Measurements from ENCODE around the gene FAIM2.

FAIM2 gene

DNA sequence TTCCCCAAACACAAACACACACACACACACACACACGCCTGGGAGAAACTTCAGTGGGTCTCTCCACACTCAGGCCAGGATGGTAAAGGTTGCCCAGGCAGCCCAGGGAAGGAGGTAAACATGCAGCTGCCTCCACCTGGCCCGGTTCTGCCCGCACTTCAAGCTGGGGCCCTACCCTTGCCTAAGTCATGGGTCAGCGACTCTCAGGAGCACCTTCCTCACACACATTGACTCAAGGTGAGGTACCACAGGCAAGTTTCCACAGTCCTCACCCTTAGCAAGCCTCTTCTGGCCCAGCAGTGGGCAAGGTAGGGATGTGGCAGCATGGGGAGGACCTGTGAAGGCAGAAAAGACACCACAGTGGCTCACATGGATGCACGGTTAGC, 14.1 kb upstream of the FAIM2 start:
- no peak overlapping the region for H3K4me3 ChIP-seq (ENCODE audit: low read length)
- TF ChIP-seq CTCF (IDR thresholded peaks at IDR 0.05; ENCODE audit: insufficient read depth, low read depth, low read length, missing control alignments) = no peak
- DNase-seq (ENCODE audit: low read depth) = peak; percentile 13

GRCh38 chr12:49917166-49917787, 13.6 kb upstream of the FAIM2 start:
- H3K4me3 ChIP-seq (ENCODE audit: low read length) = no peak overlapping the region
- TF ChIP-seq CTCF (IDR thresholded peaks at IDR 0.05; ENCODE audit: insufficient read depth, low read depth, low read length, missing control alignments) = no peak
- DNase-seq (ENCODE audit: low read depth) = peak; percentile 35

DNA sequence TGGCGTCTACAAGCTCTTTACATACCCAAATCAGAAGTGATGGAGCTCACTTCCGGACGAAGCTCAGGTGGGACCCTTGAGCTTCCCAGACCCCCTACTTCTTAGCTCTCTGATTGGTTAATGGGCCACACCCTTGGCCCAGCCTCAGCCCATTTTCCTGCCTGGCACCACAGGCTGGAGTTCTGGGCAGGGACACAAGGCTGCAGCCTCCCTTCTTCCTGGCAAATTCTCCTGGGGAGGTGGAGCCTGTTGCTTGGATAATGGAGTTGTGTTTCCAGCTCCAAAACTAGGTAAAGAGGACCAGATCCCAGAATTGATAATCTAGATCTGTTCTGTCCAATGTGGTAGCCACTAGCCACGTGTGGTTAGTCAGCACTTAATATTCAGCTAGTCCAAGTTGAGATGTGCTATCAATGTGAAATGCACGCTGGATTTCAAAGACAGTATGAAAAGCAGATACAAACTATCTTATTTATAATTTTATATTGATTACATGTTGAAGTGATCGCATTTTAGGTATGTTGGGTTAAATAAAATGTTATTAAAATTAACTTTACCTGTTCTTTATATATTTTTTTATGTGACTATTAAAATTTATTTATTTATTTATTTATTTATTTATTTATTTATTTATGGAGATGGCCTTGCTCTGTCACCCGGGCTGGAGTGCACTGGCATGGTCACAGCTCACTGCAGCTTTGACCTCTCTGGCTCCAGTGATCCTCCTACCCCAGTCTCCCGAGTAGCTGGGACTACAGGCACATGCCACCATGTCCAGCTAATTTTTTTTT, 12.6 kb upstream of the FAIM2 start:
- no peak for DNase-seq (ENCODE audit: low read depth)
- H3K4me3 ChIP-seq (ENCODE audit: low read length) = no peak overlapping the region
- no peak for TF ChIP-seq CTCF (IDR thresholded peaks at IDR 0.05; ENCODE audit: insufficient read depth, low read depth, low read length, missing control alignments)

GRCh38 chr12:49912345-49913255, 8.9 kb upstream of the FAIM2 start:
- no peak overlapping the region for H3K4me3 ChIP-seq (ENCODE audit: low read length)
- DNase-seq (ENCODE audit: low read depth) = no peak
- TF ChIP-seq CTCF (IDR thresholded peaks at IDR 0.05; ENCODE audit: insufficient read depth, low read depth, low read length, missing control alignments) = no peak

DNA sequence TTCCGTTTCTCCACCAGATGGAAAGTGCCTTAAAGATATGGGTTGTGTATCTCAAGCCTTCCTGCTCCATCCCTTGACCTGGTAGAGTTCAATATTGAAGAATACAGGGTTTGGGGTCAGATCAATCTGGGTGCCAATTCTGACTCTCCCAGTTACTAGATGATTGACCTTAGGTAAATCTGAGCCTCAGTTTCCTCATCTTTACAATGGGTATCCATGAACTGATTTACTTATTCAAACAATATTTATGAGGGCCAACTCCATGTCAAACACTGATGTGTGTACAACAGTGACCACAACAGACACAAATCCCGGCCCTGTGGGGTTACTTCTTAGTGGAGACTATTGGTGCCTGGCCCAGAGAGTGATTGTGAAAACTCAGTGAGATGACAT, 7.5 kb upstream of the FAIM2 start:
- H3K4me3 ChIP-seq (ENCODE audit: low read length) = no peak overlapping the region
- no peak for DNase-seq (ENCODE audit: low read depth)
- TF ChIP-seq CTCF (IDR thresholded peaks at IDR 0.05; ENCODE audit: insufficient read depth, low read depth, low read length, missing control alignments) = no peak

DNA sequence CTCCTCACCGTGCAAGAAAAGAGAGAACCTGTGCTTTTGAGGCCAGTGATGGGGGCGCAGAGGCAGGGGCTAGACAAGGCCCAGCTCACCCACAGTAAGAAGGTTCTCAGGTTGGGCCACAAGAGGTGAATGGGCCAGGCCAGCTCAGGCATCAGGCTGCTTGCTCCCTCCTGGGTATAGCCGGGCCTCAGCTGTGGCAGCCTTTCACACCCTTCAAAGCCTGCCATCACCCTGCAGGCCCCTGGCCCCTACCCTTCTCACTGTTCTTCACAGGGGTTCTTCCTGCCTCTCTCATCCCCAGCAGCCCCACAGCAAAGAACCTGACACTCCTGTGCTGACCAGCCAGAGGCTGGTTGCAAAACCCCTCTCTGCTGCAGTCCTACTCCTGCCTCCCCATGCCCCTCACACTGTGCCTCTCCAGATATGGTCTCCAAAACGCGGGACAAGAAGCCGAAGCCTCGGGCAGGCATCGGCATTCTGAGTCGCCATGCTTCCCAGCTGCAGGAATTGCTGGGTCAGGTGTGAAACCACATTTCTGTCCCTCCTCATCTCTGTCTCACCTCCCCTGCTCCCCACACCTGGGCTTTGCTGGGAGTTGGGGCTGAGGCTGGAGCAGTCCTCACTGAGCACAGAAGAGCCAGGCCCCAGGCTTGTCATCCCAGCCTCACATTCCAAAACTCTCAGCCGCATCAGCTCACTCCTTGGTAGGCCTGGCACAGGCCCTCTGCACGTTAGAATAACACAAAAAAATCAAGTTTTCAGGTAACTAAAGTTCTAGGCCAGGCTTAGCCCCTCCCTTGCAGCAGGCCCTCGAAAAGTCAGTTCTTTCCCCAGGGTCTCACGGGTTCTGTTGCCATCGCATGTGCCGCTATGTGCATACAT, 6.9 kb upstream of the FAIM2 start:
- no peak overlapping the region for H3K4me3 ChIP-seq (ENCODE audit: low read length)
- no peak for DNase-seq (ENCODE audit: low read depth)
- no peak for TF ChIP-seq CTCF (IDR thresholded peaks at IDR 0.05; ENCODE audit: insufficient read depth, low read depth, low read length, missing control alignments)

Measured in epithelial cell of esophagus (primary cell).